Myocyte (in vitro differentiated cells): ENCODE data around the gene HTRA1. TPM values are rescaled to one million over a fixed set of nuclear protein-coding genes. Genes with fewer than 3 reads are reported as not detected.

Source experiments
- DNase-seq: peaks from one replicate; pipeline ENCODE4 v3.0.0-alpha.2; 2012; ENCODE audit warnings: low read depth
- microRNA-seq: library from miRNA; unstranded; fragments of <30 nt; microRNA quantifications from one replicate; pipeline ENCODE4, GENCODE V29; 2016
- total RNA-seq: library from RNA; depleted of rRNA; stranded (reverse); fragments of >200 nt; gene quantifications from 2 replicates; pipeline ENCODE4 v1.2.3, GENCODE V29; 2014

HTRA1 gene
- total RNA-seq, 1 donor from 2014 or later, result 1,617 TPM

- no peak for DNase-seq
Measured at GRCh38 chr10:122550427-122550826, 89.1 kb downstream of the HTRA1 start.

- DNase-seq, result no peak
Measured at GRCh38 chr10:122550983-122551382, 89.6 kb downstream of the HTRA1 start.

- no peak for DNase-seq
Measured at GRCh38 chr10:122551450-122551849, 90.1 kb downstream of the HTRA1 start.

- DNase-seq, result no peak
Measured at GRCh38 chr10:122553341-122553740, 92.0 kb downstream of the HTRA1 start.

- DNase-seq, result no peak
Measured at GRCh38 chr10:122554131-122555036, 93.0 kb downstream of the HTRA1 start.

- DNase-seq, result no peak
Measured at GRCh38 chr10:122555442-122555841, 94.1 kb downstream of the HTRA1 start.

- DNase-seq, result no peak
Measured at GRCh38 chr10:122557516-122557915, 96.2 kb downstream of the HTRA1 start.

- no peak for DNase-seq
Measured at GRCh38 chr10:122558452-122558851, 97.1 kb downstream of the HTRA1 start.

GRCh38 chr10:122559228-122559627, 97.9 kb downstream of the HTRA1 start:
- no peak for DNase-seq

- no peak for DNase-seq
Measured at GRCh38 chr10:122560279-122560804, 99.0 kb downstream of the HTRA1 start, which contains the start of gene DMBT1. Gene DMBT1, plus strand, starts transcription at chr10:122560754. Its CDS starts 17 bp downstream, at chr10:122560771.

- no peak for DNase-seq
Measured at GRCh38 chr10:122561212-122561611, 99.9 kb downstream of the HTRA1 start.

- no peak for DNase-seq
Measured at GRCh38 chr10:122561792-122562191, 100.4 kb downstream of the HTRA1 start.

Small RNA genes lying within 50 kb of the gene (microRNA-seq; reads per million reads assigned to microRNA genes)
- gene MIR3941, result 0.48 reads per million

Other genes starting within 250 kb of the HTRA1 start
- gene BTBD16, start 190.3 kb upstream of the HTRA1 start, total RNA-seq, result 1.2 TPM in 1 of 2 replicates, not detected in the other
- gene PLEKHA1, start 86.8 kb upstream of the HTRA1 start, total RNA-seq, result 39.1 and 45.2 TPM in 2 replicates
- gene ARMS2, start 6.9 kb upstream of the HTRA1 start, total RNA-seq, result 0.88 TPM in 1 of 2 replicates, not detected in the other
- gene DMBT1, start 99.2 kb downstream of the HTRA1 start, total RNA-seq, result 93.9 and 289 TPM in 2 replicates
- gene C10orf120, start 238.3 kb downstream of the HTRA1 start, total RNA-seq, result not detected in 2 replicates